Retinal pigment epithelial cell (primary cell): Measurements from ENCODE around the gene HINT2.

ENCODE experiments used
- DNase-seq: peaks from one replicate; pipeline ENCODE4 v3.0.0-alpha.2; 2010; ENCODE audit warnings: low read depth
- H3K4me3 ChIP-seq: 2 replicates; pipeline ENCODE4 v1.5.1; 2011; ENCODE audit warnings: mild to moderate bottlenecking, low read length, control low read depth, moderate library complexity
- TF ChIP-seq, protein P1 (sequence below): conservative IDR thresholded peaks from 2 replicates; pipeline ENCODE4 v1.5.1; 2011; ENCODE audit warnings: low read depth, low read length, control low read depth, inconsistent platforms

HINT2 gene

DNA sequence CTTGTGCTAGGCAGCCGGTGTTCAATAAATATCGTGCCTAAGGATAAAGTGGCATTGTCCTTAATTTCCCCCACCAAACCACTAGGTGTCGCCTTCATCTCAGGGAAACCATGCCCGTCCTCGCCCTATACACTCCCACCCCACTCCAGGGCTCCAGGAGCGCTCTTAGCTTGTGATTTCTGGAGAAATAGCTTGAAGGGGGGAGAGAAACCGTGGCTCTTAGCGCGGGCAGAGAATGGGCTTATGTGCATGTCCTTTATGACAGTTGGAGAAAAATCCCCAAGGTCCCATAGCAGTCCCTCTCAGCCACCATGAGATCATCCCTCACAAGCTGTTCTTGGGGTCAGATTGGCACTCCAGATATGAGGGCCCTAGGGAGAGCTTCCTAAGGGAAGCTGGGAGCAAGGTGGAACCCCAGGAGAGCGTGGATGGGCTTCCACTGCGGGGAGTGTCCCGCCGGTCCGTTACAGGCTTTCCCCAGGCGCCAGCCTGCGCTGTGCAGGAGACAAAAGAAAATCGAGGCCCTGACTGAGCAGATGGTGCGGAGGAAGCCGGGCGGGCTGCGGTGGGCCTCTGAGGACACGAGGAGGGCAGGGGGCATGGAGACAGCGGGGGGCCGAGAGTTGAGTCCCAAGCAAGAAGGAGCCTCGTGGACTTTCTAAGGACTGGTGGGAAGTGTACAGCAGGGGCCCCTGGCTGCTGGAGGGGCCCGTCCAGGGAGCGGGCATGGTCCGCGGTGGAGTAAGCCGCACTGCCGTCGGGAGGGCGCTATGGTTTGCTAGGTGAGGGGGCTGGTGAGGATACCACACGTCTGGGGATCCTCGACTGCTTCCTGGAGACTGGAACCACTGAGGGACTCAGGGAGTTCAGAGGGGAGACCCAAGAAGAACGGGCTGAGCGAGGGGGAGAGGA, 24.2 kb downstream of the HINT2 start:
- peak overlapping the region; percentile 32 for H3K4me3 ChIP-seq
- DNase-seq = peak; percentile 51

DNA sequence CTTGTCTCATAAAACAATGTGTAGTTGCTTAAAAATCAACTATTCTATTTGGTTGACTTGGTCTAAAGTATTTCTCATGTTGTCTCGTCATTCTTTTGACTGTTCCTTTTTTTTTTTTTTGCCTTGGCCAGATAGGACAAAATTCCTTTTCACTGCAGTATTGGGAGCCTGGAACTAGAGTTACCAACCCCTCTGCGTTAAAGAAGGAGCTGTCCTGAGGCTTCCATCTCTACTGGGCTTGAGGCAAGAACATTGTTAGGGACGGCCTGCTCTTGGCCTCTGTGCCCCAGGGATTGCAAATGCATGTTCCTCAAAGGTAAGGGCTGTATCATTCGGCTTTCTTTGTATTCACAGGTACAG, 24.8 kb downstream of the HINT2 start:
- TF ChIP-seq, protein P1, sequence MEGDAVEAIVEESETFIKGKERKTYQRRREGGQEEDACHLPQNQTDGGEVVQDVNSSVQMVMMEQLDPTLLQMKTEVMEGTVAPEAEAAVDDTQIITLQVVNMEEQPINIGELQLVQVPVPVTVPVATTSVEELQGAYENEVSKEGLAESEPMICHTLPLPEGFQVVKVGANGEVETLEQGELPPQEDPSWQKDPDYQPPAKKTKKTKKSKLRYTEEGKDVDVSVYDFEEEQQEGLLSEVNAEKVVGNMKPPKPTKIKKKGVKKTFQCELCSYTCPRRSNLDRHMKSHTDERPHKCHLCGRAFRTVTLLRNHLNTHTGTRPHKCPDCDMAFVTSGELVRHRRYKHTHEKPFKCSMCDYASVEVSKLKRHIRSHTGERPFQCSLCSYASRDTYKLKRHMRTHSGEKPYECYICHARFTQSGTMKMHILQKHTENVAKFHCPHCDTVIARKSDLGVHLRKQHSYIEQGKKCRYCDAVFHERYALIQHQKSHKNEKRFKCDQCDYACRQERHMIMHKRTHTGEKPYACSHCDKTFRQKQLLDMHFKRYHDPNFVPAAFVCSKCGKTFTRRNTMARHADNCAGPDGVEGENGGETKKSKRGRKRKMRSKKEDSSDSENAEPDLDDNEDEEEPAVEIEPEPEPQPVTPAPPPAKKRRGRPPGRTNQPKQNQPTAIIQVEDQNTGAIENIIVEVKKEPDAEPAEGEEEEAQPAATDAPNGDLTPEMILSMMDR = no peak
- DNase-seq = no peak
- no peak overlapping the region for H3K4me3 ChIP-seq

More for the DNA sequence above, 24.2 kb downstream of the HINT2 start:
- TF ChIP-seq, protein P1 = peak; percentile 87

DNA sequence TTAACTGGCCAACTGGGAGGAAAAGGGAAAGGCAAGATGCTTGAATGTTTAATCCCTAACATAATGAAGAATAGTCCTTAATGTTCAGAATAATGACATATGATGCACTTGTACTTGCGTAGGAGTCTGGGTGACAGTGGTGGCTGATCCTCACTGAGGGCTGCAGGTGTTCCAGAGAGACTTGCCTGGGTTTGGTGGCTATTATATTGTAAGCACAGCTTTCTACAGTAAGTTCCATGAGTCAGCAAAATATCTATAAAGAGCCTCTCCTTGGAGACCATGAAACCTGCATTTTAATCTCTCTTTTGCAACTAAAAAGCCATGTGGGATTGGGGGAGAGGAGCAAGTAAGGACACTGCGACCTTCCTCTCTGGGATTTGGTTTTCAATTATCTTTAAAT, 25.3 kb downstream of the HINT2 start:
- DNase-seq = no peak
- H3K4me3 ChIP-seq = no peak overlapping the region
- TF ChIP-seq, protein P1 = no peak

- DNase-seq = no peak
- no peak overlapping the region for H3K4me3 ChIP-seq
- TF ChIP-seq, protein P1 = no peak
Measured at GRCh38 chr9:35783418-35783817, 31.4 kb downstream of the HINT2 start.

DNA sequence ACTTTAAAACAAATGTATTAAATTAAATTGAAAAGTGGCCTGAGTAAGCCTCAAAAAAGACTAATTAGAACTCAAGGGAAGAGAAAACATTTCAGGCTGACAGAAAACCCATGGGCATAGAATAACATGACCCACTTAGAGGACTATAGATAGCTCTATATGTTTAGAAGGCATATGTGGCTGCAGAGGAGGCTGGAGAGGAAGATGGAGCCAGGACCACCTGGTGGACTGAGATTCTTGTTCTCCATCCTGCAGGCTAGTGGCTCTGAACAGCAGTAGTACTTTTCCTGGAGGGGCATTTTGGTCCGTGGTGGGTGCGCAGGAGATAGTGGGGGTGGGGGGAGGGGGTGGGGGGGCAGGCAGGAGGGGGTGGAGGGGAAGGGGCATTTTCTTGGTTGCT, 33.8 kb downstream of the HINT2 start:
- TF ChIP-seq, protein P1 = no peak

GRCh38 chr9:35778496-35778895, 36.3 kb downstream of the HINT2 start:
- TF ChIP-seq, protein P1 = no peak
- no peak overlapping the region for H3K4me3 ChIP-seq
- no peak for DNase-seq

More for the DNA sequence above, 33.8 kb downstream of the HINT2 start:
- DNase-seq = no peak
- H3K4me3 ChIP-seq = no peak overlapping the region

- TF ChIP-seq, protein P1 = no peak
- no peak for DNase-seq
- no peak overlapping the region for H3K4me3 ChIP-seq
Measured at GRCh38 chr9:35776018-35776417, 38.8 kb downstream of the HINT2 start.
